PC-3 (cell line): Measurements from ENCODE around the gene LFNG.

Experiments
- CTCF ChIP-seq: fragments of 300-600 bp; sonication (generic); conservative IDR thresholded peaks from 2 replicates; pipeline ENCODE4 v1.5.1; 2017; ENCODE audit warnings: antibody characterized with exemption, low read depth, mild to moderate bottlenecking, low read length
- EZH2 ChIP-seq: fragments of 300-600 bp; sonication (generic); IDR thresholded peaks from one replicate; pipeline ENCODE4 v1.6.1; 2017; ENCODE audit warnings: antibody characterized with exemption, mild to moderate bottlenecking, low read length; ENCODE audit not compliant: unreplicated experiment

DNA sequence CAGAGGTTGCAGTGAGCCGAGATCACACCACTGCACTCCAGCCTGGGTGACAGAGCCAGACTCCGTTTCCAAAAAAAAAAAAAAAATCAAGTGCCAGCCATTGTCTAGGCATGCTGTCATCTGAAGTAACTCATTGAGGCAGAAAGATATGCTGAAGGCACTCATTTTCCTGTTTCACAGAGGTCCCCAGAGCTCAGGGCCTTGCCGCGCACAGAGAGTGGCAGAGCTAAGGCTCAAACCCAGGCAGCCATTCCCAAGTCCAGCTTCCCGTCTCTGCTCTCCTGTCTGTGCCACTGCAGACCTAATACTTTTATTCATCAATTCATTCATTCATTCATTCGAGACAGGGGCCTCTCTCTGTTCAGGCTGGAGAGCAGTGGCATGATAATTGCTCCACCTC, 46.8 kb upstream of the LFNG start:
- TF ChIP-seq EZH2 (no peak), CTCF (no peak)
